HCT116 (cell line): ENCODE data around the gene HTR1E.

ENCODE experiments used
- CEBPB ChIP-seq: IDR thresholded peaks from 2 replicates; pipeline ENCODE4 v1.6.1; 2012; ENCODE audit warnings: low read depth
- CTCF ChIP-seq, 3 experiments: fragments of 200-600 bp in 1 of 3; sonication (generic) in 1 of 3; IDR thresholded peaks in 2 of 3; conservative IDR thresholded peaks in 1 of 3; 2 replicates each; pipeline ENCODE4 v1.5.1; 2012 to 2017; ENCODE audit warnings: low read depth in 2 of 3, low read length in 2 of 3, antibody characterized with exemption in 1 of 3, borderline replicate concordance in 1 of 3, control low read depth in 1 of 3, mild to moderate bottlenecking in 1 of 3, mixed read lengths in 1 of 3, mixed run types in 1 of 3, moderate library complexity in 1 of 3; ENCODE audit not compliant: insufficient read depth in 1 of 3
- ELF1 ChIP-seq: IDR thresholded peaks from 2 replicates; pipeline ENCODE4 v1.6.1; 2012; ENCODE audit warnings: low read depth, borderline replicate concordance
- EZH2 ChIP-seq: fragments of 200-600 bp; sonication (generic); IDR thresholded peaks from 2 replicates; pipeline ENCODE4 v1.6.1; 2017; ENCODE audit warnings: antibody characterized with exemption, mixed run types
- JUND ChIP-seq: IDR thresholded peaks from 2 replicates; pipeline ENCODE4 v1.6.1; 2012
- POLR2A ChIP-seq: IDR thresholded peaks from 2 replicates; pipeline ENCODE4 v1.7.0; 2011; ENCODE audit warnings: borderline replicate concordance; ENCODE audit not compliant: insufficient read depth, insufficient read length; ENCODE audit errors: extremely low read depth
- POLR2AphosphoS5 ChIP-seq: IDR thresholded peaks from 2 replicates; pipeline ENCODE4 v1.6.1; 2011; ENCODE audit warnings: mild to moderate bottlenecking, low read depth, low read length, moderate library complexity
- REST ChIP-seq: IDR thresholded peaks from 2 replicates; pipeline ENCODE4 v1.6.1; 2012; ENCODE audit warnings: low read depth
- SRF ChIP-seq: IDR thresholded peaks from 2 replicates; pipeline ENCODE4 v1.6.1; 2012; ENCODE audit warnings: low read depth
- TCF7L2 ChIP-seq: IDR thresholded peaks from 2 replicates; pipeline ENCODE4 v1.7.0; 2011; ENCODE audit warnings: borderline replicate concordance, inconsistent platforms; ENCODE audit not compliant: insufficient read depth, insufficient read length; ENCODE audit errors: extremely low read depth
- YY1 ChIP-seq: IDR thresholded peaks from 2 replicates; pipeline ENCODE4 v1.6.1; 2011; ENCODE audit warnings: low read length, low read depth, moderate library complexity, mild to moderate bottlenecking; ENCODE audit not compliant: insufficient replicate concordance; ENCODE audit errors: extremely low read depth
- ZBTB33 ChIP-seq: IDR thresholded peaks from 2 replicates; pipeline ENCODE4 v1.6.1; 2011; ENCODE audit warnings: mild to moderate bottlenecking, low read length, moderate library complexity; ENCODE audit not compliant: insufficient replicate concordance; ENCODE audit errors: extremely low read depth
- ZNF274 ChIP-seq: fragments of 200-500 bp; sonication (Bioruptor generic); IDR thresholded peaks from 2 replicates; pipeline ENCODE4 v1.6.1; 2014; ENCODE audit warnings: mild to moderate bottlenecking, low read depth, low read length, inconsistent platforms

GRCh38 chr6:86888301-86888700 lies 49.0 kb upstream of the HTR1E start:
- TF ChIP-seq YY1 (no peak), CTCF (IDR thresholded peaks at IDR 0.05 in 2 of 3, conservative IDR thresholded peaks at IDR 0.05 in 1 of 3; ENCODE audit: borderline replicate concordance in 1 of 3, insufficient read depth in 1 of 3, low read depth in 2 of 3, low read length in 2 of 3) (no peak), EZH2 (no peak), ZBTB33 (no peak), TCF7L2 (no peak), ELF1 (no peak), ZNF274 (no peak), JUND (no peak), REST (no peak), SRF (no peak), POLR2A (no peak), POLR2AphosphoS5 (no peak), CEBPB (no peak)
